Fibroblast of mammary gland (primary cell): ENCODE measurements around the gene VIPR1.

Experiments
- DNase-seq: peaks from one replicate; pipeline ENCODE4 v3.0.0-alpha.2; 2010; ENCODE audit warnings: low read depth
- H3K4me3 ChIP-seq: 2 replicates; pipeline ENCODE4 v1.5.1; 2011; ENCODE audit warnings: low read depth, mild to moderate bottlenecking, low read length, moderate library complexity; ENCODE audit not compliant: control insufficient read depth
- CTCF ChIP-seq: conservative IDR thresholded peaks from 2 replicates; pipeline ENCODE4 v1.5.1; 2011; ENCODE audit warnings: low read depth, low read length, inconsistent platforms; ENCODE audit not compliant: control insufficient read depth, insufficient read depth

The VIPR1 gene

DNA sequence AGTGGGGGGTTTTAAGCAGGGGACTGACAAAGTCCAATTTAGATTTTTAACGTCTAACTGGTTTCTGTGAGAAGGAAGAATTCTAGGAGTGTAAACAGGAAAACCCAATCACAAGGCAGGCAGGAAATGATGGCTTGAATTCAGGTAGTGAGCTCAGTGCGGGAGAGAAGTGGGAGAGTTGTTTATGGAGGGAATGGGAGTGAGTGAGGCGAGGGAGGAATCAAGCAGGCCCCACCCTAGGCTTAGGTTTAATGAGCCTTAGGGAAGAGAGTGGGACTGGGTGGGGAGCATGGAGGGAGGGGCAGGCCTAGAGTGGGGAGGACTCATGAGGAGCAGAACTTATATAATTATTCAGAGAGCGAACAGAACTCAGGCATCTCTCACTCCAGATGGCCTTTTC lies 17.9 kb downstream of the VIPR1 start:
- no peak overlapping the region for H3K4me3 ChIP-seq
- no peak for TF ChIP-seq CTCF
- DNase-seq, result no peak

DNA sequence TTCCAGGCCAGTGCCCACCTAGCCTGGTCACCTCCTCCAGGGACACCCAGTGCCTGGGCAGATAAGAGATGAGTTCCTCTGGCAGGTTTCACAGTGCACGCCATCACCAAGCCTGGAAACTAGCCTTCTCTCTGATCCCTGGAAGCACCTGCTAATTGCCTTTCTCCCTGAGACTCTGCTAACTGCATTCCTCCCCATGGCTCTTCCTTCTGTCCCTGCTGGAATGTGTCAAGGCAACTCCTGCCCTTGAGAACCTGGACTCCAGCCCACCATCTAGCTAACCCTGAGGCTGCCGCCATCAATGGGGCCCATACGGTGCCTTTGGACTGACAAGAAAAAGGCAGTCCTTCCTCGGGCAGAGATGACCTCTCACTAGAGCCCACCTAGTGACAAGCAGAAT lies 18.5 kb downstream of the VIPR1 start:
- no peak for DNase-seq
- no peak for TF ChIP-seq CTCF
- H3K4me3 ChIP-seq, result no peak overlapping the region

- H3K4me3 ChIP-seq, result no peak overlapping the region
- TF ChIP-seq CTCF, result no peak
- DNase-seq, result no peak
Measured at GRCh38 chr3:42524751-42525150, 22.3 kb downstream of the VIPR1 start.

GRCh38 chr3:42525212-42525611 lies 22.8 kb downstream of the VIPR1 start:
- TF ChIP-seq CTCF, result no peak
- DNase-seq, result no peak
- no peak overlapping the region for H3K4me3 ChIP-seq

- no peak for TF ChIP-seq CTCF
- no peak overlapping the region for H3K4me3 ChIP-seq
- no peak for DNase-seq
Measured at GRCh38 chr3:42525736-42526345, 23.4 kb downstream of the VIPR1 start.

DNA sequence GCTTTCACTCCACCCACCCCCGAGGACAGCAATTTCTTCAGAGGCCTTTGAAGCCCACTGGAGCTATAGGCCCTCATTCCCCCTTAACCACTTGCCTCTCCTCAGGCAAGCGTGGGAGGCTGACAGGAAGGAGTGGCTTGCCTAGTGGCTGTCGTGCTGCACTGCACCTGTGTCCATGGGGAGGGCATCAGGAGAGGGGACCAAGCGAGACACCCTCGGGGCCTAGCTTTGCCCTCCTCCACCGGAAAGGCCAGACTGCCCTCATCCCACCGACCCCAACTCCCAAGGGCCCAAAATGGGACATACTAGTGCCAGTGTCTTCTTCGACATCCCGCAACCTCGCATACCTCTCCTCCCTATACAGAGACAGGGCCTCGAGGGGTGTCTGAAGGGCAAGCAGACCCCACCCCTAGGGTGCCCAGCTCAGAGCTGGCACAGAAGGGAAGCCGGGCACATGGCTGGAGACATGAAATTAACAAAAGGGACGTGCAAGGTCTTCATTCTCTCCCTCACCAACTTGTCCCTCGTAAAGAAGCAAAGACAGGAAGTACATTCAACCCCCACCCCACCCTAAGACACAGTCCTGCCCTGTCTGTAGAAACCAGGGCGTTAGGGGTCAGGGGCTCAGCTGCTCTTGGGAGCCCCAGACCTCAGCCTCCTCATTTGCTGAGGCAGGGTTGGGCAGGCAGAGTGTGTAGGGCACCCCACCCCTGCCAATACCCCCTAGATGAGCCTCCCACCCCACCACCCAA lies 24.3 kb downstream of the VIPR1 start:
- TF ChIP-seq CTCF, result no peak
- DNase-seq, result no peak
- H3K4me3 ChIP-seq, result no peak overlapping the region

DNA sequence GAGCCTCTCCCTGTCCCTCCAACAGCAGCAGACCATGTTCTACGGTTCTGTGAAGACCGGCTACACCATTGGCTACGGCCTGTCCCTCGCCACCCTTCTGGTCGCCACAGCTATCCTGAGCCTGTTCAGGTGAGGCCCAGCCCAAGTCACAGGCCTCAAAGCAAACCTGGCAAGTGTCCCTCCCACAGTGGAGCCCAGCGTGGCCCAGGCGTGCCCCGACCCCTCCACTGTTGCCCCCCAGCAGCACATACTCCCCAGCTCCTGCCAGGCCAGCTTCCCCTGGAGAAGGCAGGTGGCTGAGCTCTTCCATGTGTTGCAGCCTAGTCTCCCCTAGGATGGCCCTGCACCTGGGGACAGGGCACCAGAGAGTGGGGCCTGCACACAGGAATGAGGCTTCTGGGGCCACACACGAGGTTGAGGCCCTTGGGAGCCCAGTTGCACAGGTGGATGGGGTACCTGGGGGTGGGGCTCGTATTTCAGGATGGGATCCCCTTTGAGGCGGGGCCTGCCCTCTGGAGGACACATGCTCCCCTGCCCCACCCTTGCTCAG lies 25.0 kb downstream of the VIPR1 start:
- H3K4me3 ChIP-seq, result no peak overlapping the region
- no peak for TF ChIP-seq CTCF
- DNase-seq, result no peak
